ENCODE data around the gene FBXO24. TPM values are rescaled to one million over a fixed set of nuclear protein-coding genes. Genes with fewer than 3 reads are reported as not detected.
A peak's percentile ranks its signal among the peaks of the same experiment; 100 is the strongest.
"Not testable (repeated sequence)": the region's sequence is repeated elsewhere in the genome, so short reads cannot be mapped to it uniquely, and the experiment has no call there.

FBXO24 gene, protein sequence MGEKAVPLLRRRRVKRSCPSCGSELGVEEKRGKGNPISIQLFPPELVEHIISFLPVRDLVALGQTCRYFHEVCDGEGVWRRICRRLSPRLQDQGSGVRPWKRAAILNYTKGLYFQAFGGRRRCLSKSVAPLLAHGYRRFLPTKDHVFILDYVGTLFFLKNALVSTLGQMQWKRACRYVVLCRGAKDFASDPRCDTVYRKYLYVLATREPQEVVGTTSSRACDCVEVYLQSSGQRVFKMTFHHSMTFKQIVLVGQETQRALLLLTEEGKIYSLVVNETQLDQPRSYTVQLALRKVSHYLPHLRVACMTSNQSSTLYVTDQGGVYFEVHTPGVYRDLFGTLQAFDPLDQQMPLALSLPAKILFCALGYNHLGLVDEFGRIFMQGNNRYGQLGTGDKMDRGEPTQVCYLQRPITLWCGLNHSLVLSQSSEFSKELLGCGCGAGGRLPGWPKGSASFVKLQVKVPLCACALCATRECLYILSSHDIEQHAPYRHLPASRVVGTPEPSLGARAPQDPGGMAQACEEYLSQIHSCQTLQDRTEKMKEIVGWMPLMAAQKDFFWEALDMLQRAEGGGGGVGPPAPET
- total RNA-seq: under 1 TPM in 6 of 9 donors, not detected in 3; 0.11 to 0.75 (median 0.48) TPM
- polyA plus RNA-seq: under 1 TPM in 1 of 2 donors, not detected in 1; 0.14 TPM
- long read RNA-seq, donor 1, partial matches to known transcripts: 0 of 2 reads
- long read RNA-seq, donor 1, other reads (novel, unspliced or antisense): 2 of 2 reads
- long read RNA-seq, donor 2, partial matches to known transcripts: 0 of 2 reads
- long read RNA-seq, donor 2, other reads (novel, unspliced or antisense): 2 of 2 reads
- long read RNA-seq, donor 3: 0 reads

DNA sequence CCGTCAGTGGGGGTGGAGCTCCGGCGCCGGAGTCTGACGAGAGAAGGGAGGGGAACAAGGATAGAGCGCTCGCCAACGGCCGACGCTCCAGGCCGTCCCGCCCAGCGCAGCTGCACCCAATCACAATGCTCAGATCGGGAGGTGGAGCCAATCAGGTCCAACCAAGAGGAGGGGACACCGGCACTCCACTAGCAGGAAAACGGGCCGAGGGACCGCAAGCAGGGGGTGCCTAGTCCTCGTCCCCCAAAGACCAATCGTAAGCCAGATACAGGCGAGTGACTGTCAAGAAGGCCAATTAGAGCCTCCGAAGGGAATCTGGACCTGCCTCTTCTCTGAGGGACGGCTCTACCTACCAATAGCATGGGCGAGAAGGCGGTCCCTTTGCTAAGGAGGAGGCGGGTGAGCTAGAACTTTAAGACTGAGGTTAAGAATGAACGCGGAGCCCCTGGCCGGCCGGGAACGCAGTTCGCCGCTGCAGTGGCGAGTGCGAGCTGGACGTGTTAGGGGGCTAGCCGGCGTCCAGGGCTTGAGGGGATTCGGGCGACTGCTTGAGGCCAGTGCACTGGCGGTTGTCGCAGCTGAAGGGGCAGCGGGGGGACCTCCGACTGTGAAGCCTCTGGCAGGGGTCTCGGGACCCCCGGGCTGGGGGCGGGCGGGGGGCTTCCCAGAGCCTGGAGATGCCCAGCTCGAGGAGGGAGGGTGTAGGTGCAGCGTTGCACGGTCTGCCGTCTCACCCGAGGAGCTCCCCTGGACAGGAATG, at the start of gene FBXO24:
Gene FBXO24, plus strand, starts transcription at position 63 of the 760 bp plus-strand sequence. Its CDS starts 298 bp downstream, at position 361.
- Histone ChIP-seq H3K36me3 (peaks cover 0 to 18% (median 11%) of the 10 kb centered on the region in 9 donors), H3K27ac (peak within 1 kb of the TSS; percentile 79 to 99 (median 96)), H3K4me3 (peak within 1 kb of the TSS; percentile 75 to 100 (median 96)), H3K4me1 (peaks cover 6 to 63% (median 41%) of the 10 kb centered on the region in 12 donors), H3K27me3 (no peaks in the 10 kb centered on the region), H3K9me3 (no peaks in the 10 kb centered on the region)
- intact Hi-C loops (cut with DNase I): loop anchor here in 5 of 10 donors (1.0 to 10.0 kb wide), 7 partner anchors 26 to 106 kb away; partner anchors contain the start of genes GNB2 (in 4 of the 5), MOSPD3 (in 2 of the 5), AGFG2 (in 1 of the 5) and GIGYF1 (in 1 of the 5)
- ATAC-seq: peak; percentile 91 to 97 (median 96)
- DNase-seq: peak; percentile 100
- WGBS, 4 donors: 0 to 1% (median 0%) methylated on average over 33 to 53 of the region's 53 CpGs
- peak in 1 of 2 donors; percentile 48 for TF ChIP-seq POLR2A (IDR thresholded peaks at IDR 0.05)
- TF ChIP-seq, protein P1, sequence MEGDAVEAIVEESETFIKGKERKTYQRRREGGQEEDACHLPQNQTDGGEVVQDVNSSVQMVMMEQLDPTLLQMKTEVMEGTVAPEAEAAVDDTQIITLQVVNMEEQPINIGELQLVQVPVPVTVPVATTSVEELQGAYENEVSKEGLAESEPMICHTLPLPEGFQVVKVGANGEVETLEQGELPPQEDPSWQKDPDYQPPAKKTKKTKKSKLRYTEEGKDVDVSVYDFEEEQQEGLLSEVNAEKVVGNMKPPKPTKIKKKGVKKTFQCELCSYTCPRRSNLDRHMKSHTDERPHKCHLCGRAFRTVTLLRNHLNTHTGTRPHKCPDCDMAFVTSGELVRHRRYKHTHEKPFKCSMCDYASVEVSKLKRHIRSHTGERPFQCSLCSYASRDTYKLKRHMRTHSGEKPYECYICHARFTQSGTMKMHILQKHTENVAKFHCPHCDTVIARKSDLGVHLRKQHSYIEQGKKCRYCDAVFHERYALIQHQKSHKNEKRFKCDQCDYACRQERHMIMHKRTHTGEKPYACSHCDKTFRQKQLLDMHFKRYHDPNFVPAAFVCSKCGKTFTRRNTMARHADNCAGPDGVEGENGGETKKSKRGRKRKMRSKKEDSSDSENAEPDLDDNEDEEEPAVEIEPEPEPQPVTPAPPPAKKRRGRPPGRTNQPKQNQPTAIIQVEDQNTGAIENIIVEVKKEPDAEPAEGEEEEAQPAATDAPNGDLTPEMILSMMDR (IDR thresholded peaks at IDR 0.05): no peak

DNA sequence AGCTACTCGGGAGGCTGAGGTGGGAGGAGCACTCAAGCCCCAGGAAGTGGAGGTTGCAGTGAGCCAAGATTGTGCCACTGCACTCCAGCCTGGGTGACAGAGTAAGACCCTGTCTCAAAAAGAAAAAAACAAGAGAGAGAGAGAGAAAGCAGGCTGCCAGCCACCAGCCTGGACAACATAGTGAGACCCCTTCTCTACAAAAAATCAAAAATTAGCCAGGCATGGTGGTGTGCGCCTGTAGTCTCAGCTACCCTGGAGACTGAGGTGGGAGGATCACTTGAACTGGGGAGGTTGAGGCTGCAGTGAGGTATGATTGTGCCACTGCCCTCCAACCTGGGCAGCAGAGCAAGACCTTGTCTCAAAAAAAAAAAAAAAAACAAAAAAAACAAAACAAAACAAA, 49.4 kb upstream of the FBXO24 start:
- peaks cover 0 to 20% (median 13%) of the 10 kb centered on the region in 12 donors for H3K4me1 ChIP-seq
- H3K27ac ChIP-seq, H3K4me3 ChIP-seq, H3K36me3 ChIP-seq, ATAC-seq, H3K27me3 ChIP-seq, DNase-seq, H3K9me3 ChIP-seq: not testable (repeated sequence)
- intact Hi-C loops (cut with DNase I): loop anchor here in 1 of 10 donors (5.0 kb wide), 1 partner anchor 49 kb away; no protein-coding TSS in a partner anchor
- WGBS, 4 donors: 80 to 85% (median 82%) methylated on average over 2 of the region's 2 CpGs

DNA sequence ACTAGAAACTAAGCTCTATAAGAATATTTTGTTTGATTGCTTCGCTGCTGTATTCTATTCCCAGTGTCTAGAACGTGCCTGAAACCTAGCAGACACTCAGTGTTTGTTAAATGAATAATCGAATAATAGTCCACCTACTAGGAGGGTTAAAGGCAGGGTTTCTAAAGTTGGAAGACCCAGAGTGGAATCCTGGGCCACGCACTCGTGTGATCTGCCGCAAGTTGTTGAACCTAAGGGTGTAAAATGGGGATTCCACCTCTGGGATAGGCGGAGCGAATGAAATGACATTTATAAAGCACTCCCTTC, 47.8 kb upstream of the FBXO24 start:
- Histone ChIP-seq H3K4me1 (peaks cover 0 to 27% (median 13%) of the 10 kb centered on the region in 12 donors), H3K9me3 (no peaks in the 10 kb centered on the region), H3K4me3 (peak overlapping the region in 9 of 12 donors; percentile 28 to 86 (median 44)), H3K27me3 (no peaks in the 10 kb centered on the region), H3K27ac (peak overlapping the region in 5 of 12 donors; percentile 22 to 79 (median 49)), H3K36me3 (no peaks in the 10 kb centered on the region)
- 9 to 13% (median 11%) methylated on average over 8 of the region's 8 CpGs for WGBS, 4 donors
- ATAC-seq (no peak), DNase-seq (no peak)
- intact Hi-C loops (cut with DNase I): loop anchor here in 3 of 10 donors (2.0 to 5.0 kb wide), 4 partner anchors 48 to 74 kb away; partner anchors contain the start of genes FBXO24 (in 1 of the 3), LRCH4 (in 1 of the 3), MOSPD3 (in 1 of the 3) and TSC22D4 (in 1 of the 3)
- TF ChIP-seq, protein P1 (IDR thresholded peaks at IDR 0.05): no peak
- TF ChIP-seq POLR2A (IDR thresholded peaks at IDR 0.05): no peak

All from heart left ventricle (tissue), 16 donors.